NCI-H1436 (cell line): ENCODE measurements around the gene GABBR1.

ENCODE experiments used
- DNase-seq: peaks from one replicate; lab custom pipeline; 2025; lab: John Stamatoyannopoulos, UW

Gene GABBR1

GRCh38 chr6:29620630-29621029, 12.4 kb downstream of the GABBR1 start:
- DNase-seq, result no peak

GRCh38 chr6:29619578-29620160, 13.3 kb downstream of the GABBR1 start:
- no peak for DNase-seq

DNA sequence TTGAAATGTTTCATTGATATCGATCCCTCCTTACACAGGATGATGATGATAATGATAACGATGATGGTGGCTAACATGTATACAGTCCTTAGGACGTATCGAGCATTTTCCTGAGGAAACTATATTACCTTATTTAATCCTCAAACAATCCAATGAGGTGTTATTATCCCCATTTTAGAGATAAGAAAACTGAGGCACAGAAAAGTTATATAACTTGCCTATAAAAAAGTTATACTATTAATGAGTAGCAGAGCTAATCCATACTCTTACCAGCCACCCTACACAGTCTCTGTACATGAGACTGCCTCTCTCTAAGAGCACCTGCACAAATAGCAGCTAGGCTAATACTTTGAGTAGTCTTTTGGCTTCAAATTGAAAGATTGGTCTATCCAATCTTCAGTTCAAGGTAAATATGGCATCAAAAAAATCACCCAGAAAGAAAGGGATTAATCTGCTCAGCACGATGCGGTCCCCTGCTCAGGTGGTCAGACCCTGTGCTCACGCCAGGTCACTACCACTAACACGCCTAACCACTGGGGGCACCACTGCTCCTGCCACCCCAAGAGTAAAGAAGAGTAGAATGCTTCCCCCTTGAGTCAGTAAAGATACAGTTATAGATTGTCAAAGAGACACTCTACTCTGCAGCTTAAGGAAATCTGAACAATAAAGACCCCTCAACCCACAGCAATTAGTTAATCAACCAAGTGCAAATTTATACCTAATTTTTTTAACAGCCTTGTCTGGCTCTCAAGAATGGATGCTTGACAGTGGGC, 15.0 kb downstream of the GABBR1 start:
- DNase-seq, result no peak

DNA sequence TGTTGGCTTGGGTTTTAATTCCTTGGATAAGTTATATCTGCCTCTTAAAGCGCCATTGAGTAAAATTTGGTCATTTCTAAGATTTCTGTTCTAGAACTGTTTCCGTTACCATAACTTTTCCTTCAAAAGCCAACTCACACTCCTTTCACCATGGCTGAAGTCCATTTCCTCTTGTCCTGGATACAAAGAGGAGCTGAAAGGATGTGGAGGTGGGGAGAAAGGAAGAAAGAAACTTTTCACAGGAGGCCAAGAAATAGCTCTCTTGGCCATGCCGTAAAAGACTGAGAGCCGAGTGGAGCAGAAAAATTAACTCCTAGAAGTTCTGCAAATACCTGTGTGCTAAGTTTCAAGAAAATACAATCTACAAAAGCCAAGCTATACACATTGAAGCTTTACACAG, 21.6 kb downstream of the GABBR1 start:
- DNase-seq, result no peak

GRCh38 chr6:29610540-29610939, 22.4 kb downstream of the GABBR1 start:
- DNase-seq, result no peak

GRCh38 chr6:29608131-29608530, 24.9 kb downstream of the GABBR1 start:
- no peak for DNase-seq

DNA sequence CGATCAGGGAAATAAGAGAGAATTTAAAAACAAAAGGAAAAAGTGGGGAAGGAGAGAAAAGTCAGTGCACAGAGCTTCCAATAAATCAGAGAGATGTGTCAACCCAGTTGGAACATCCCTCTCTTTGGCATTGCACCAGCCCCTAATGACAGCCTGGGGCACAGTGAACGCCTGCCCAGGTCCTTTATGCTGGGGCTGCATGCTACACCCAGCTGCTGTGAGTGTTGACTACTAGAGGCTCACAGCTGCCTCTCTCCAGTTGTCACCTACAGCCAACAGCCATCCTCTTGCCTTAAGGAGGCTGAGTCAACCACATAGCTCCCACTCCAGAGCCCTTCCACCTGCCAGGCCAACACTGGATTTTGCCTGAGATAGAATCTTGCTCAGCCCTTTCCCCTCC, 29.1 kb downstream of the GABBR1 start:
- no peak for DNase-seq

DNA sequence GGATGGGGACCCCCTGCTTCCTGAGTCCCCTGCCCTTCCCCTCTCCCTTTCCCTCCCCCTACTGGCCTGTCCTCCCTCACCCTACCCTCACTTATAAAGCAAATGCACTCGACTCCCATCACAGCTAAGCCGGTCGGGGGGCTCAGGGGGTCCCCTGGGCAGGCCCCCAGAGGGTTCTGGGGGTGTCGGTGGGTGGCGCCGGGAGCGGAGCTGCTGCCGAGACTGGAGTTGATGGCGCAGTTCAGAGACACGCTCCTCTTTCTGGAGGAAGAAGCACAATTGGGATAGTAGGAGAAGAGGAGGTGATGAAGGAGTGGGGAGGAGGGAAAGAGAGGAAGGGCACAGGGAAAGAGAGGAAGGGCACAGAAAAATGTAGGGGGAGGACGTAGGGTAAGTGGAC, 29.5 kb downstream of the GABBR1 start:
- no peak for DNase-seq

GRCh38 chr6:29602564-29603361, 30.2 kb downstream of the GABBR1 start:
- DNase-seq, result peak; percentile 9

DNA sequence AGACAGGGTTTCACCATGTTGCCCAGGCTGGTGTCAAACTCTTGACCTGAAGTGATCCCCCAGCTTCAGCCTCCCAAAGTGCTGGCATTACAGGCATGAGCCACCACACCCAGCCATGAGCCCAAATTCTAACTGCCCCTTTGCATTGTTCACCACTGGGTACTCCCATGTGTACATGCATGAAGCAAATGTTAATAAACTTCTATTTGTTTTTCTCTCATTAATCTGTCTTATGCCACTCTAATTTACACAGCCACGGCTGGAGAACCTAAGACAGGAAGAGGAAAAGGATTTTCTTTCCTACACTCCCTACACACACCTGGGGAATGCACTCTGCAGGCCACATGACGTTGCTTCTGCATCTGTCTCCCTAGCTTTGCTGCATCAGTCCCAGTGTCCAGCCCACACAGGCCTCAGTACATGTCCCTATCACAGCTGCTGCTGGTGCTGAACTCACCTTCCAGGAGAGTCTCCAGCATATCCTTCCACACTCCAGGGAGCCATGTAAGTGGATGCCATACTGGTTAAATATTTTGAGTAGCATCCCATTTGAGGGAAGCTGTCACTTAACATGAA, 34.7 kb downstream of the GABBR1 start:
- no peak for DNase-seq

- no peak for DNase-seq
Observed at GRCh38 chr6:29597184-29597583, 35.8 kb downstream of the GABBR1 start.

- DNase-seq, result no peak
Observed at GRCh38 chr6:29596381-29596900, 36.5 kb downstream of the GABBR1 start.

DNA sequence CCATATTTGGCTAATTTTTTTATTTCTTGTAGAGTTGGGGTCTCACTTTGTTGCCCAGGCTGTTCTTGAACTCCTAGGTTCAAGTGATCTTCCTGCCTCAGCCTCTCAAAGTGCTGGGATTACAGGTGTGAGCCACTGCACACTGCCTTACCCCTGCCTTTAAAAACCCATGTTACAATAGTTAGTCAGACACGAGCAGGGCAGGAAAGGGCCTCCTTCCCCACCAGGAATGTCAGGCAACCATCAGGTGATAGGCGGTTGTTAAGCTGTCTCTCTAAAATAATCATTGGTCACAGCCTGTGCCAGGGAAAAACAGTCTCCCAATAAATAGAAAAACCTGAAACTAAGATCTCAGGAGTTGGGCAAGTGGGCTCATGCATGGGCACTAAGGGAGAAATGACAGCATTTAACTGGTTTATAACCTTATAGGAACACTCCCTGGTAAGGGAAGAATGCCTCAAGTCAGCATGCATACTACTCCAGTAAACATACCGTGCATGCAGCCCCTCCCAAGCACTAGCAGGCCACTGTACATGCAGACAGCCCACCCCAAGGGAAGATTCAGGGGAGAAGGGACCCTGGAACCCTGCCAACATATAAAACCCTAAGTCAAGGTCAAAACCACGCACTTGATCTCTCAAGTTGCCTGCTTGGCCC, 39.7 kb downstream of the GABBR1 start:
- no peak for DNase-seq

DNA sequence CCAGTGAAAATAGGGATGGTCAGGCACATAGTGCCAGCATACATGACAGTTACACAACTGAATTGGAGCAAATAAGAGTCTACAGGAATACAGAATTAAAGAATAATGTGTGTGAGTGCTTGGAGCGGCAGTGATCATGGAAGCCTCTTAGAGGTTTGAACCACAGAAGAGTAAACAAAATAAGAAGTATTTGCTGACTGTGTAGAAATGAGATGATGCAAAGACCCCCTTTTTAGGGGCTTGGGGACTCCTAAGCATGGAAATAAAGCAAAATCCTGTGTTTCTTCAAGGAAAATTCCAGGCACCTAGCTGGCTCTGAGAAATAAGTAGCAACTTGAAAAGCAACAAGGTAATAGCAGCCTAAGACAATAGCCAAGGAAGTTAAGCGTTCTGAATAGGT, 41.3 kb downstream of the GABBR1 start:
- no peak for DNase-seq

DNA sequence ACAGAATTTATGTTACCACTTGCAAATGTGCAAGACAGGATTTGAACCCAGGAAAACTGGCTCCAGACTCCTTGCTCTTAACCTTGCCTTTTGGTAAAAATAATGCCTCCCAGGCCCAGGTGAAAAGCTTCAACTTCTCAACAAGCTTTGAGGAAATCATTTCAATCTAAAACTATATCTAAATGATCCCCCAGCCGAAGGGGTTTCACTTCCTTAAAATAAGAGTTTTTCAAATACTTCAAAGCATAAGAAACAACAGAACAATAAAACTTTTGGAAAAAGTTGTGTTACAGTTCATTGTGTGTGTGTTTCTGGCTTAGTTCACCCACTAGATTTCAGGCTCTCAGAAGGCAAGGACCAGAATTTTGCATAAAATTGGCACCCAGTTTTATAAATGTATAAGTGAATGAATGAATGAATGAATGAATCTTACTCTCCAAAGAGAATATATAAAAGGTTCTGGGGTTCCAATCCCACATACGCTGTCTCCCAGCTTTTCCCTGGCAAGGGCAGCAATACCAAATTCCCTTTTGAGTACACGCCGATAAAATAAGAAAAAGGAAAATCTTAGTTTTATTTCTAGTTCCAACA, 42.7 kb downstream of the GABBR1 start:
- no peak for DNase-seq

DNA sequence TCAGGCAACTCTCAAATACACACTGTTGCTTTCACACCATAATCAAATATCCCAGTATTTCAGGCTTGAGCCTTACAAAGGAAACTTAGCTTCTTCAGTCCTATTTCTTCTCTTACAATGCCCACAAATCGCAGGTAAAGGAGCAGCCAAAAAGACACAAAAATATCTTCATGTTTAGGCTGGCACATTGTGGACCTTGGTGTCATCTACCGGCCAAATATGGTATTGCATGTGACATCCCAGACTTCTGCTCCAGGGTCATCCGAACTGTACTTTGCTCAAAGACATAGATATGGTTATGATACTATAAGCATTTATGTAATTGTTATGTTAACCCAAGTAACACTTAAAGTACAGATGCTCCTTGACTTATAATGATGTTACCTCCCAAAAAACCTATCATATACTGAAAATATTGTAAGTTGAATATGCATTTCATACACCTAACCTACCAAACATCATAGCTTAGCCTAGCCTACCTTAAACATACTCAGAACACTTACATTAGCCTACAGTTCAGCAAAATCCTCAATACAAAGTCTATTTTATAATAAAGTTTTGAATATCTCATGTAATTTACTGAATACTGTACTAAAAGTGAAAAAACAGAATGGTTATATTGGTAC, 43.4 kb downstream of the GABBR1 start:
- DNase-seq, result peak; percentile 3

GRCh38 chr6:29584821-29585220, 48.2 kb downstream of the GABBR1 start, which contains the start of gene OR2H2:
TSS of gene OR2H2 (plus strand) at chr6:29585121. CDS start at chr6:29587945, 2,824 bp downstream.
- no peak for DNase-seq

GRCh38 chr6:29577544-29577943, 55.4 kb downstream of the GABBR1 start:
- DNase-seq, result no peak

- no peak for DNase-seq
Observed at GRCh38 chr6:29576056-29576455, 56.9 kb downstream of the GABBR1 start.

DNA sequence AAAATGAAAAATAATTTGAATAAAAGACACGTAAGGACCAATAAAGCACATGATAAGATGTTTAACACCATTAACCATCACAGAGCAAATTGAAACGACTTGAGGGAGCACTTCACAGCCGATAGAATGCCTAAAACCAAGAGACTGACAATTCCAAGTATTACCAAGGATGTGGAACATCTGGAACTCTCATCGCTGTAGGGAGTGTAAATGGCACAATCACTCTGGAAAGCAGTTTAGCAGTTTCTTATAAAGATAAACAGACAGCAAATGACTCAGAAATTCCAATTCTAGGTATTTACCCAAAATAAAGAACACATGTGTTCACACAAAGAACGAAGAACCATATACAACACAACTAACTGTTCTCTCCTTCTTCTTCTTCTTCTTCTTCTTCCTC, 65.0 kb downstream of the GABBR1 start:
- DNase-seq, result no peak

GRCh38 chr6:29567541-29567940, 65.4 kb downstream of the GABBR1 start:
- DNase-seq, result no peak
